ENCODE data around the gene MATN4.

DNA sequence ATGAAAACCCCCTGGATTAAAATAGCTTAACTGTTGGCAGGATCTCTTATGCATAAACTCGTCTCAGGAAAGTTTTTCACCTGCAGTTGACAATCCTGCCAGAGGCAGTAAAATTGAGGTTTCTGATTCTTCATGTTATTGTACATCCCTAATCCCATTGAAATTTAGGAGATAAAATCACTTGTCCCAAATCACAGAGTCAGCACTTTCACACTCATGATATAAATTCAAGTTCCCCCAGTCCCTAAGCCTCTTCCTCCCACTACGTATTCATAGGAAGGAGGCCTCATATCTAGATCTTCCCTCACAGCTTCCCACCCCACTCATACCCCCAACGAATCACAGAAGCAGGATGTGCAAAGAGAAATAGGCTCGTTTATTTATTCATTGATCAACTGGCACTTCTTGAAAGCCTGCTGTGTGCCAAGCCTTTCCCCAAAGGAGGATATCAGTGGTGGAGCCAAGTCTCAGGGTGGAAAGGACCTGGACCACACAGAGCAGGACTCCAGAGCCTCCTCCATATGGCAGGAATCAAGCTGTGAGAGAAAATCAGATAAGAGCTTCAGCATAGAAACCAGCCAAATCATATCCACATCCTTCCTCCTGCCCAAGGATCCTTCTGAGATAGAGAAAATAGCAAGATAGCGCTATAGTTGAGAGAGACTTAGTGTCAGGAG is 56.1 kb downstream of the MATN4 start:
- TF ChIP-seq CTCF (IDR thresholded peaks at IDR 0.05) = no peak
- no peak for TF ChIP-seq POLR2A (IDR thresholded peaks at IDR 0.05)

All from adrenal gland (tissue), 5 donors.